Upper lobe of left lung (tissue), 6 donors: Measurements from ENCODE around the gene GFRA1. TPM values are rescaled to one million over a fixed set of nuclear protein-coding genes. Genes with fewer than 3 reads are reported as not detected.

Experiments used
- ATAC-seq, 2 donors: fragments of 200-7000 bp; cut with Tn5 transposase; one replicate each; pipeline ENCODE4 v1.9.1; 2022; ENCODE audit warnings: mild to moderate bottlenecking in 2 of 2, moderate library complexity in 2 of 2; ENCODE audit not compliant: low FRiP score in 2 of 2
- DNase-seq, 2 donors: peaks; one replicate each; pipeline ENCODE4 v3.0.0-alpha.2; 2019 to 2020
- H3K27ac ChIP-seq, 4 donors: fragments of 200-600 bp; sonication (generic); one replicate each; pipeline ENCODE4 v1.5.1; 2016 to 2019
- H3K27me3 ChIP-seq, 4 donors: fragments of 200-600 bp; sonication (generic); one replicate each; pipeline ENCODE4 v1.5.1; 2017 to 2019
- H3K36me3 ChIP-seq, 4 donors: fragments of 200-600 bp; sonication (generic); one replicate each; pipeline ENCODE4 v1.5.1; 2016 to 2019
- H3K4me1 ChIP-seq, 4 donors: fragments of 200-600 bp; sonication (generic); one replicate each; pipeline ENCODE4 v1.5.1; 2018 to 2019
- H3K4me3 ChIP-seq, 4 donors: fragments of 200-600 bp; sonication (generic); one replicate each; pipeline ENCODE4 v1.5.1; 2017 to 2019; ENCODE audit warnings: mild to moderate bottlenecking in 2 of 4, moderate library complexity in 1 of 4
- H3K9me3 ChIP-seq, 4 donors: fragments of 200-600 bp; sonication (generic); one replicate each; pipeline ENCODE4 v1.5.1; 2018 to 2019
- CTCF ChIP-seq, 6 experiments: fragments of 450-650 bp in 4 of 6; fragments of 200-600 bp in 2 of 6; sonication (generic) in 2 of 6; IDR thresholded peaks; one replicate each; pipeline ENCODE4 v1.5.1; 2016 to 2019; ENCODE audit warnings: antibody characterized with exemption in 6 of 6
- EP300 ChIP-seq, 4 donors: sonication (generic); formaldehyde crosslinking; IDR thresholded peaks; one replicate each; pipeline ENCODE4 v1.5.1; 2017; ENCODE audit warnings: antibody characterized with exemption in 4 of 4, control low read depth in 2 of 4
- POLR2A ChIP-seq, 4 donors: fragments of 450-650 bp; IDR thresholded peaks; one replicate each; pipeline ENCODE4 v1.5.1; 2016 to 2017; ENCODE audit warnings: antibody characterized with exemption in 4 of 4, mild to moderate bottlenecking in 2 of 4
- POLR2AphosphoS5 ChIP-seq, 2 donors: sonication (generic); formaldehyde crosslinking; IDR thresholded peaks; one replicate each; pipeline ENCODE4 v1.5.1; 2017; ENCODE audit warnings: antibody characterized with exemption in 2 of 2
- WGBS, 2 donors: methylation state at CpG; one replicate each; pipeline ENCODE4 v1.1.5; 2017 to 2018; 5-methylcytosine and 5-hydroxymethylcytosine counted together
- total RNA-seq, 6 donors: library from RNA; depleted of rRNA in 4 of 6; stranded (reverse); fragments of >200 nt in 4 of 6; gene quantifications; one replicate each; pipeline versions ENCODE4 v1.1.0 to v1.2.1, GENCODE V29; 2016 to 2021
- donor health status: DM: no; HTN: no; CAD: no; lungs with moderate emphysema.
- donor health status: DM: no; HTN: yes; CAD: no; lungs with severe emphysema.

Gene GFRA1
- total RNA-seq, 6 donors from 2014 or later: under 0.01 to 9.2 (median 2.3) TPM

DNA sequence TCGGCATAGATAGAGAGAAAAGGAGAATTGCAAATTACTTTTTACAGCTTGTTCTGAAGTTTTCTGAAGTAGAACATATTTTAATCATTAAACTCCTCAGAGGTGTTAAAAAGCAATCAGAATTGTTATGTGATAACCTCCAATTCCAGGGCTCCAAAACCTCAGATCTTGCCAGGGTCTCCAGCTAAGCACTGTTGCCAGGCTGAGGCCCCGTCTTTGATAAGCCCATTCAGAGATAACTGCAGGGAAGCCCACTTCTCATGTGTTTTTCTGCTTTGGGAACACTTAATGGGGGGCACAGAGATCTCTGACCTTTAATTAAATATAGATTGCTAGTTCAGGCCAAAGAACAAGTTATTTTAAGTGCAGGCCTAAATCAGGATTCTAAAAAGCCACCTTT lies 40.4 kb downstream of the GFRA1 start:
- no peaks in the 10 kb centered on the region for H3K9me3 ChIP-seq
- DNase-seq (no peak), ATAC-seq (no peak)
- H3K36me3 ChIP-seq: no peaks in the 10 kb centered on the region
- no peak overlapping the region for H3K4me3 ChIP-seq
- TF ChIP-seq POLR2AphosphoS5 (IDR thresholded peaks at IDR 0.05) (no peak), POLR2A (IDR thresholded peaks at IDR 0.05) (no peak), EP300 (IDR thresholded peaks at IDR 0.05) (no peak), CTCF (IDR thresholded peaks at IDR 0.05) (no peak)
- H3K27me3 ChIP-seq: no peaks in the 10 kb centered on the region
- H3K4me1 ChIP-seq: no peaks in the 10 kb centered on the region
- no peak overlapping the region for H3K27ac ChIP-seq
- 56 to 57% methylated on average over 2 of the region's 2 CpGs for WGBS, 2 donors

DNA sequence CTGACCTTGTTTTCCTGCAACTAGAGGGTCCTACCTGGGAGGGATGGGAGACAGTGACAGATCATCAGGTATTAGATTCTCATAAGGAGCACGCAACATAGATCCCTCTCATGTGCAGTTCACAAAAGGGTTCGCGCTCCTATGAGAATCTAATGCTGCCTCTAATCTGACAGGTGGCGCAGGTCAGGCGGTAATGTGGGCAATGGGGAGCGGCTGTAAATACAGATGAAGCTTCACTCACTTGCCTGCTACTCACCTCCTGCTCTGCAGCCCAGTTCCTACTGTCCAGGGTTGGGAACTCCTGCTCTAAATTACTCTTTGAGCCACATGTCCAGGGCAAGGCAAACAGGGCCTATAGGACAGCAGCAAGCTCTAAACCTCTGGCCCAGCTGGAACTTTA lies 46.2 kb downstream of the GFRA1 start:
- Histone ChIP-seq H3K9me3 (no peaks in the 10 kb centered on the region), H3K36me3 (no peaks in the 10 kb centered on the region), H3K27ac (no peak overlapping the region), H3K27me3 (no peaks in the 10 kb centered on the region), H3K4me3 (no peak overlapping the region), H3K4me1 (no peaks in the 10 kb centered on the region)
- DNase-seq: no peak
- WGBS, 2 donors: 93 to 94% methylated on average over 6 of the region's 6 CpGs
- TF ChIP-seq EP300 (IDR thresholded peaks at IDR 0.05): no peak
- no peak for TF ChIP-seq POLR2A (IDR thresholded peaks at IDR 0.05)
- TF ChIP-seq POLR2AphosphoS5 (IDR thresholded peaks at IDR 0.05): no peak
- no peak for TF ChIP-seq CTCF (IDR thresholded peaks at IDR 0.05)
- ATAC-seq: no peak

DNA sequence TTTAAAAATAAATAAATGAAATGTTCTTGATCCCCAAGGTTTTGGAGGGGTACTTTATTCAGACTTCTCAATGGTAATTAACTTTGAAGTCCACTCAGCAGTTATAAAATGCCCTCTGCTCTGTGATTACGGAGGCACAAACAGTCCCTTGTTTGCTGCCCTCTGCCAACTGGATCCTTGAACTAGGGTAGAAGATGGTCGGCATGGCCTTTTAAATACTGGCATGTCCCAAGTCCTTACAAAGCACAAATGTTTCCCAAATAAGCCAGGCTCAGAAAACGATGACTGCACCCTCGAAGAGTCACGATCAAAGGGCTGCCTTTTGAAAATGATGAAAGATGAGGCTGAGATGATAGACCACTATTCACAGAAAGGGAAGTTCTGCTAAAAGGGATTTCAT lies 47.0 kb downstream of the GFRA1 start:
- no peak for ATAC-seq
- no peaks in the 10 kb centered on the region for H3K4me1 ChIP-seq
- DNase-seq: no peak
- no peak for TF ChIP-seq CTCF (IDR thresholded peaks at IDR 0.05)
- no peak for TF ChIP-seq POLR2AphosphoS5 (IDR thresholded peaks at IDR 0.05)
- no peak for TF ChIP-seq EP300 (IDR thresholded peaks at IDR 0.05)
- no peak for TF ChIP-seq POLR2A (IDR thresholded peaks at IDR 0.05)
- no peaks in the 10 kb centered on the region for H3K9me3 ChIP-seq
- H3K27ac ChIP-seq: no peak overlapping the region
- no peak overlapping the region for H3K4me3 ChIP-seq
- no peaks in the 10 kb centered on the region for H3K36me3 ChIP-seq
- WGBS, 2 donors: 77 to 89% methylated on average over 5 of the region's 5 CpGs
- H3K27me3 ChIP-seq: no peaks in the 10 kb centered on the region

DNA sequence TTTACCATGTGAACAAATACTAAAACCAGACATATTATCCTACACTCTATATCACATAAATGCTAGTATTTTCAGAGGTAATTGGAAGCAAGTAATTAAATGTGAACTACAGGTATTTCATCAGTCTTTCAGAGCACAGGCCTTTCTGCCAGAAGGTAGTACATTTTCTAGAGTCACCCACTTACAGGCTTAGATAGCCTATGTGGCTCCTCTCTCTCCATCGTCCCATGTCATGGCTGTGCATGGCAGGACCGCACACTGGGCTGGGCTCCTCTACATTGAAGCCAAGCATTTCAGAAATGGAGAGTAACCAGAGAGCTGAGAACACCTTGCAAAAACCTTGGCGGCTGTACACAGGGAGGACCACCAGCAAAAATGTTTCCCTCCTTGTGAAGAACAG lies 49.7 kb downstream of the GFRA1 start:
- H3K27me3 ChIP-seq: no peaks in the 10 kb centered on the region
- ATAC-seq (no peak), DNase-seq (no peak)
- H3K4me1 ChIP-seq: no peaks in the 10 kb centered on the region
- no peaks in the 10 kb centered on the region for H3K36me3 ChIP-seq
- no peak overlapping the region for H3K4me3 ChIP-seq
- TF ChIP-seq POLR2AphosphoS5 (IDR thresholded peaks at IDR 0.05) (no peak), CTCF (IDR thresholded peaks at IDR 0.05) (no peak), POLR2A (IDR thresholded peaks at IDR 0.05) (no peak), EP300 (IDR thresholded peaks at IDR 0.05) (no peak)
- no peaks in the 10 kb centered on the region for H3K9me3 ChIP-seq
- no peak overlapping the region for H3K27ac ChIP-seq
- WGBS, 2 donors: 76 to 100% methylated on average over 2 to 3 of the region's 3 CpGs

GRCh38 chr10:116221053-116221452 lies 52.0 kb downstream of the GFRA1 start:
- WGBS, 2 donors: 68 to 70% methylated on average over 3 of the region's 3 CpGs
- no peak for TF ChIP-seq POLR2AphosphoS5 (IDR thresholded peaks at IDR 0.05)
- no peak for TF ChIP-seq POLR2A (IDR thresholded peaks at IDR 0.05)
- TF ChIP-seq CTCF (IDR thresholded peaks at IDR 0.05): no peak
- TF ChIP-seq EP300 (IDR thresholded peaks at IDR 0.05): no peak
- H3K27me3 ChIP-seq: no peaks in the 10 kb centered on the region
- no peaks in the 10 kb centered on the region for H3K4me1 ChIP-seq
- no peak overlapping the region for H3K4me3 ChIP-seq
- H3K36me3 ChIP-seq: no peaks in the 10 kb centered on the region
- no peaks in the 10 kb centered on the region for H3K9me3 ChIP-seq
- no peak overlapping the region for H3K27ac ChIP-seq
- no peak for DNase-seq
- no peak for ATAC-seq
